Measurements from ENCODE around the gene PCYT2.

The PCYT2 gene

GRCh38 chr17:81916234-81917001 lies 5.2 kb upstream of the PCYT2 start:
- TF ChIP-seq CEBPB (IDR thresholded peaks at IDR 0.05) = no peak
- no peak for TF ChIP-seq ZBTB7A (IDR thresholded peaks at IDR 0.05; ENCODE audit: low read depth)
- 0 out of 2 replicates have a peak, but pooled peaks have one; percentile 30 for TF ChIP-seq USF1 (IDR thresholded peaks at IDR 0.05)
- TF ChIP-seq FOXM1 (IDR thresholded peaks at IDR 0.05; ENCODE audit: borderline replicate concordance, low read depth) = no peak
- 0 out of 2 replicates have a peak, but pooled peaks have one; percentile 8 for TF ChIP-seq EGR1 (IDR thresholded peaks at IDR 0.05)
- no peak for TF ChIP-seq NFIC (IDR thresholded peaks at IDR 0.05)
- no peak for TF ChIP-seq YY1 (IDR thresholded peaks at IDR 0.05; ENCODE audit: low read depth)
- TF ChIP-seq TAF1 (IDR thresholded peaks at IDR 0.05; ENCODE audit: low read depth) = no peak
- TF ChIP-seq CREB1 (IDR thresholded peaks at IDR 0.05; ENCODE audit: low read depth) = no peak

- no peak for TF ChIP-seq CREB1 (IDR thresholded peaks at IDR 0.05; ENCODE audit: low read depth)
- no peak for TF ChIP-seq TEAD4 (IDR thresholded peaks at IDR 0.05)
- no peak for TF ChIP-seq TAF1 (IDR thresholded peaks at IDR 0.05; ENCODE audit: low read depth)
These were observed 4.1 kb upstream of the PCYT2 start for GRCh38 chr17:81915331-81915730.

- TF ChIP-seq ZBTB7A (IDR thresholded peaks at IDR 0.05; ENCODE audit: low read depth) = no peak
- TF ChIP-seq EGR1 (IDR thresholded peaks at IDR 0.05) = no peak
- no peak for TF ChIP-seq USF1 (IDR thresholded peaks at IDR 0.05)
- no peak for TF ChIP-seq NFIC (IDR thresholded peaks at IDR 0.05)
- TF ChIP-seq CREB1 (IDR thresholded peaks at IDR 0.05; ENCODE audit: low read depth) = no peak
- no peak for TF ChIP-seq YY1 (IDR thresholded peaks at IDR 0.05; ENCODE audit: low read depth)
- TF ChIP-seq TEAD4 (IDR thresholded peaks at IDR 0.05) = no peak
- no peak for TF ChIP-seq TAF1 (IDR thresholded peaks at IDR 0.05; ENCODE audit: low read depth)
- TF ChIP-seq CEBPB (IDR thresholded peaks at IDR 0.05) = no peak
- TF ChIP-seq FOXM1 (IDR thresholded peaks at IDR 0.05; ENCODE audit: borderline replicate concordance, low read depth) = no peak
- TF ChIP-seq MAX (IDR thresholded peaks at IDR 0.05) = no peak
- no peak for TF ChIP-seq REST (IDR thresholded peaks at IDR 0.05; ENCODE audit: low read depth)
- TF ChIP-seq EP300 (IDR thresholded peaks at IDR 0.05; ENCODE audit: borderline replicate concordance) = no peak
- no peak for TF ChIP-seq TCF12 (IDR thresholded peaks at IDR 0.05; ENCODE audit: low read depth)
- no peak for TF ChIP-seq RAD21 (IDR thresholded peaks at IDR 0.05; ENCODE audit: low read depth)
These were observed 3.1 kb upstream of the PCYT2 start for GRCh38 chr17:81914103-81914850.

- TF ChIP-seq TCF12 (IDR thresholded peaks at IDR 0.05; ENCODE audit: low read depth) = no peak
- no peak for TF ChIP-seq TEAD4 (IDR thresholded peaks at IDR 0.05)
- TF ChIP-seq YY1 (IDR thresholded peaks at IDR 0.05; ENCODE audit: low read depth) = no peak
- no peak for TF ChIP-seq ZBTB7A (IDR thresholded peaks at IDR 0.05; ENCODE audit: low read depth)
- no peak for TF ChIP-seq TAF1 (IDR thresholded peaks at IDR 0.05; ENCODE audit: low read depth)
- no peak for TF ChIP-seq RAD21 (IDR thresholded peaks at IDR 0.05; ENCODE audit: low read depth)
- no peak for TF ChIP-seq CREB1 (IDR thresholded peaks at IDR 0.05; ENCODE audit: low read depth)
- no peak for TF ChIP-seq REST (IDR thresholded peaks at IDR 0.05; ENCODE audit: low read depth)
These were observed 2.3 kb upstream of the PCYT2 start for GRCh38 chr17:81913394-81914102.

- TF ChIP-seq EP300 (IDR thresholded peaks at IDR 0.05; ENCODE audit: borderline replicate concordance) = no peak
- no peak for TF ChIP-seq CEBPB (IDR thresholded peaks at IDR 0.05)
These were observed 1.5 kb upstream of the PCYT2 start for GRCh38 chr17:81912441-81913309.

Measured in Ishikawa (cell line).